ENCODE measurements around the gene FLT3LG. TPM values are rescaled to one million over a fixed set of nuclear protein-coding genes. Genes with fewer than 3 reads are reported as not detected.

FLT3LG gene
- total and polyA plus RNA-seq, 9 of the 15 experiments (the other 6 are each of a cell fraction or from before 2014, with no cell fraction given) = 0.31 to 6.4 (median 1.1) TPM

DNA sequence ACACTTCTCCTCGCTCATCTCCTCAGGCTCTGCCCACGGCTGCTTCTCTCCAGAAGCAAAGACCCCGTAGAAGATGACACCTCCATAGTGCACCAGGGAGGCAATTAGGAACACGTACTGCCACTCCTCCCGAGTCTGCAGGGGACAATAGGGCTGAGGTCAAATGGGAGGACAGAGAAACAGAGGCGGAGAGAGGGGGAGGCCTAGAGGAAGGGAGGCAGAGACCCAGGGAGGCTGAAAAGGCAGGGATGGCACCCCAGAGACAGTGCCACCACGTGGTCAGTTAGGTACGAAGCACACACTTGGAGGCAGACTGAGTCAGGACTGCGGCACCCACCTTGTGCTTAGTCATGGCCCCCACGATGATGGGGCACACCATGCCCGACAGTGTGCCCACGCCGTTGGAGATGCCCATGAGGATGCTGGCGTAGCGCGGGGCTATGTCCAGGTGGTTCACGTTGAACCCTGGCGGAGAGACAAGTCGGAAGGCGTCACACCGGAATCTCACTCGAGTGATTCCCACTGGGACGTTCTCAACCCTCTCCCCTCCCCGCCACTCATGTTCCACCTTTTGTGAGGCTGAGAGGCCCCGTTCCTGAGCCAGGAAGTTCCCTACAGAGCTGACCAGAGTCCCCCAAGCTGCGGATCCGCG is 43.2 kb upstream of the FLT3LG start (continued):
- TF ChIP-seq STAT6 (CRISPR knock-in tag; IDR thresholded peaks at IDR 0.05) (no peak), SOX6 (IDR thresholded peaks at IDR 0.05) (no peak), POLR2AphosphoS5 (IDR thresholded peaks at IDR 0.05; ENCODE audit: control insufficient read depth, insufficient read depth, low read depth, low read length) (no peak), ZNF347 (CRISPR knock-in tag; IDR thresholded peaks at IDR 0.05; ENCODE audit: low read depth) (no peak), FOXM1 (IDR thresholded peaks at IDR 0.05; ENCODE audit: low read depth) (no peak), FOXM1 (CRISPR knock-in tag; IDR thresholded peaks at IDR 0.05; ENCODE audit: low read depth) (no peak), ARID2 (IDR thresholded peaks at IDR 0.05) (no peak), KDM5B (IDR thresholded peaks at IDR 0.05; ENCODE audit: insufficient replicate concordance, low read depth, low read length) (peak; percentile 53), TCF7 (IDR thresholded peaks at IDR 0.05; ENCODE audit: borderline replicate concordance) (no peak), YY1 (IDR thresholded peaks at IDR 0.05; ENCODE audit: borderline replicate concordance in 1 of 3, control insufficient read depth in 1 of 3, extremely low read depth in 1 of 3, insufficient read depth in 3 of 3, insufficient read length in 1 of 3, insufficient replicate concordance in 2 of 3, low read depth in 1 of 3, low read length in 2 of 3) (peak in 2 of 3 experiments; percentile 29 to 37), ZBTB1 (CRISPR knock-in tag; IDR thresholded peaks at IDR 0.05; ENCODE audit: borderline replicate concordance, low read depth) (no peak; the same call in 1 of the 2 replicates), SLC30A9 (CRISPR knock-in tag; IDR thresholded peaks at IDR 0.05) (no peak), BRF2 (IDR thresholded peaks at IDR 0.05; ENCODE audit: borderline replicate concordance, insufficient read depth, insufficient read length) (no peak), TRIM24 (IDR thresholded peaks at IDR 0.05) (no peak)
- TF ChIP-seq, protein P1, sequence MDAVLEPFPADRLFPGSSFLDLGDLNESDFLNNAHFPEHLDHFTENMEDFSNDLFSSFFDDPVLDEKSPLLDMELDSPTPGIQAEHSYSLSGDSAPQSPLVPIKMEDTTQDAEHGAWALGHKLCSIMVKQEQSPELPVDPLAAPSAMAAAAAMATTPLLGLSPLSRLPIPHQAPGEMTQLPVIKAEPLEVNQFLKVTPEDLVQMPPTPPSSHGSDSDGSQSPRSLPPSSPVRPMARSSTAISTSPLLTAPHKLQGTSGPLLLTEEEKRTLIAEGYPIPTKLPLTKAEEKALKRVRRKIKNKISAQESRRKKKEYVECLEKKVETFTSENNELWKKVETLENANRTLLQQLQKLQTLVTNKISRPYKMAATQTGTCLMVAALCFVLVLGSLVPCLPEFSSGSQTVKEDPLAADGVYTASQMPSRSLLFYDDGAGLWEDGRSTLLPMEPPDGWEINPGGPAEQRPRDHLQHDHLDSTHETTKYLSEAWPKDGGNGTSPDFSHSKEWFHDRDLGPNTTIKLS (IDR thresholded peaks at IDR 0.05; ENCODE audit: borderline replicate concordance, low read depth) = no peak
- TF ChIP-seq, protein P2, sequence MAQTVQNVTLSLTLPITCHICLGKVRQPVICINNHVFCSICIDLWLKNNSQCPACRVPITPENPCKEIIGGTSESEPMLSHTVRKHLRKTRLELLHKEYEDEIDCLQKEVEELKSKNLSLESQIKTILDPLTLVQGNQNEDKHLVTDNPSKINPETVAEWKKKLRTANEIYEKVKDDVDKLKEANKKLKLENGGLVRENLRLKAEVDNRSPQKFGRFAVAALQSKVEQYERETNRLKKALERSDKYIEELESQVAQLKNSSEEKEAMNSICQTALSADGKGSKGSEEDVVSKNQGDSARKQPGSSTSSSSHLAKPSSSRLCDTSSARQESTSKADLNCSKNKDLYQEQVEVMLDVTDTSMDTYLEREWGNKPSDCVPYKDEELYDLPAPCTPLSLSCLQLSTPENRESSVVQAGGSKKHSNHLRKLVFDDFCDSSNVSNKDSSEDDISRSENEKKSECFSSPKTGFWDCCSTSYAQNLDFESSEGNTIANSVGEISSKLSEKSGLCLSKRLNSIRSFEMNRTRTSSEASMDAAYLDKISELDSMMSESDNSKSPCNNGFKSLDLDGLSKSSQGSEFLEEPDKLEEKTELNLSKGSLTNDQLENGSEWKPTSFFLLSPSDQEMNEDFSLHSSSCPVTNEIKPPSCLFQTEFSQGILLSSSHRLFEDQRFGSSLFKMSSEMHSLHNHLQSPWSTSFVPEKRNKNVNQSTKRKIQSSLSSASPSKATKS (CRISPR knock-in tag; IDR thresholded peaks at IDR 0.05) = no peak
